HEK293 (cell line): ENCODE results near the gene SPTLC1.
"Not testable (repeated sequence)": the region's sequence is repeated elsewhere in the genome, so short reads cannot be mapped to it uniquely, and the experiment has no call there.

Source experiments
- ZNF211 ChIP-seq: fragments of 450-650 bp; formaldehyde crosslinking; IDR thresholded peaks from 2 replicates; pipeline ENCODE4 v1.5.1; 2016; ENCODE audit warnings: low read depth, missing biosample characterization, missing genetic modification characterization
- TF ChIP-seq, protein P1 (sequence below): fragments of 450-650 bp; formaldehyde crosslinking; IDR thresholded peaks from 2 replicates; pipeline ENCODE4 v1.5.1; 2016; ENCODE audit warnings: missing biosample characterization, missing genetic modification characterization

DNA sequence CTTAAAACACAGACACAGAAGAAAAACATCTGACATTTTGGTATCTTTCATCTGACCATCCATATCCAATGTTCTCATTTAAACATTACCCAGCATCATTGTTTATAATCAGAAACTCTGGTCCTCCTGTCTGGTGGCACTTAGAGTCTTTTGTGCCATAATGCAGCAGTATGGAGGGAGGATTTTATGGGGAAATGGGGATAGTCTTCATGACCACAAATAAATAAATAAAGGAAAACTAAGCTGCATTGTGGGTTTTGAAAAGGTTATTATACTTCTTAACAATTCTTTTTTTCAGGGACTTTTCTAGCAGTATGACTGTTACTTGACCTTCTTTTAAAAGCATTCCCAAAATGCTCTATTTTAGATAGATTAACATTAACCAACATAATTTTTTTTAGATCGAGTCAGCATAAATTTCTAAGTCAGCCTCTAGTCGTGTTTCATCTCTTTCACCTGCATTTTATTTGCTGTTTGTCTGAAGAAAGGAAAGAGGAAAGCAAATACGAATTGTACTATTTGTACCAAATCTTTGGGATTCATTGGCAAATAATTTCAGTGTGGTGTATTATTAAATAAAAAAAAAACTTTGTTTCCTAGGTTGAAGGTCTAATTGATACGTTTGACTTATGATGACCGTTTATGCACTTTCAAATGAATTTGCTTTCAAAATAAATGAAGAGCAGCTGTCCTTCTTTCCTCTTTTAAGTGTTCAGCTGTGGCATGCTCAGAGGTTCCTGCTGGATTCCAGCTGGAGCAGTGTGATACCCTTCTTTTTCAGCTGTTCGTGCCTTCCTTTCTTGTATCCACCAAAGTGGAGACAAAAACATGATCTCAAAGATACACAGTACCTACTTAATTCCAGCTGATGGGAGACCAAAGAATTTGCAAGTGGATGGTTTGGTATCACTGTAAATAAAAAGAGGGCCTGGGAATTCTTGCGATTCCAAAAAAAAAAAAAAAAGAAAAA, 35.6 kb upstream of the SPTLC1 start:
- TF ChIP-seq ZNF211 = not testable (repeated sequence)
- TF ChIP-seq, protein P1, sequence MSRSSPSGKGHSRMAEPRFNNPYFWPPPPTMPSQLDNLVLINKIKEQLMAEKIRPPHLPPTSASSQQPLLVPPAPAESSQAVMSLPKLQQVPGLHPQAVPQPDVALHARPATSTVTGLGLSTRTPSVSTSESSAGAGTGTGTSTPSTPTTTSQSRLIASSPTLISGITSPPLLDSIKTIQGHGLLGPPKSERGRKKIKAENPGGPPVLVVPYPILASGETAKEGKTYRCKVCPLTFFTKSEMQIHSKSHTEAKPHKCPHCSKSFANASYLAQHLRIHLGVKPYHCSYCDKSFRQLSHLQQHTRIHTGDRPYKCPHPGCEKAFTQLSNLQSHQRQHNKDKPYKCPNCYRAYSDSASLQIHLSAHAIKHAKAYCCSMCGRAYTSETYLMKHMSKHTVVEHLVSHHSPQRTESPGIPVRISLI = not testable (repeated sequence)
